HL-60/S4 treated with retinoic acid at 250 ng/mL for 4 days and 3 days (cell line): ENCODE measurements around the gene CD83.

Source experiments
- in situ Hi-C: fragments of 300-500 bp; cut with MboI; formaldehyde crosslinking; loops from 2 replicates; pipeline ENCODE4 v1.7.0; 2022; ENCODE audit warnings: low sequenced_read_pairs

The CD83 gene

GRCh38 chr6:14121936-14122344 is 4.4 kb downstream of the CD83 start:
- in situ Hi-C loops, result no loop called here

- in situ Hi-C loops, result no loop called here
These were observed 6.0 kb downstream of the CD83 start for GRCh38 chr6:14123386-14124111.

- in situ Hi-C loops, result no loop called here
These were observed 7.8 kb downstream of the CD83 start for GRCh38 chr6:14125346-14125745.

- in situ Hi-C loops, result no loop called here
These were observed 8.6 kb downstream of the CD83 start for GRCh38 chr6:14126191-14126590.

- in situ Hi-C loops, result no loop called here
These were observed 10.0 kb downstream of the CD83 start for GRCh38 chr6:14127611-14128010.

- in situ Hi-C loops, result no loop called here
These were observed 10.4 kb downstream of the CD83 start for GRCh38 chr6:14128012-14128411.

- in situ Hi-C loops, result no loop called here
These were observed 11.2 kb downstream of the CD83 start for GRCh38 chr6:14128746-14129145.

- in situ Hi-C loops, result no loop called here
These were observed 12.0 kb downstream of the CD83 start for GRCh38 chr6:14129575-14129974.

GRCh38 chr6:14130435-14131075 is 13.0 kb downstream of the CD83 start:
- in situ Hi-C loops, result no loop called here

- in situ Hi-C loops, result no loop called here
These were observed 14.0 kb downstream of the CD83 start for GRCh38 chr6:14131579-14131978.

- in situ Hi-C loops, result no loop called here
These were observed 14.8 kb downstream of the CD83 start for GRCh38 chr6:14132244-14132920.

GRCh38 chr6:14132921-14133275 is 15.3 kb downstream of the CD83 start:
- in situ Hi-C loops, result no loop called here

GRCh38 chr6:14134211-14134910 is 16.8 kb downstream of the CD83 start:
- in situ Hi-C loops, result no loop called here

- in situ Hi-C loops, result no loop called here
These were observed 18.4 kb downstream of the CD83 start for GRCh38 chr6:14135893-14136539.

- in situ Hi-C loops, result no loop called here
These were observed 21.2 kb downstream of the CD83 start for GRCh38 chr6:14138701-14139215.

GRCh38 chr6:14141351-14142062 is 23.9 kb downstream of the CD83 start:
- in situ Hi-C loops, result loop anchor here (10.0 kb wide), 1 partner anchor 237 kb away; no protein-coding TSS in a partner anchor

- in situ Hi-C loops, result loop anchor here (10.0 kb wide), 1 partner anchor 237 kb away; no protein-coding TSS in a partner anchor
These were observed 24.5 kb downstream of the CD83 start for GRCh38 chr6:14142063-14142450.

GRCh38 chr6:14142511-14143223 is 25.1 kb downstream of the CD83 start:
- in situ Hi-C loops, result loop anchor here (10.0 kb wide), 1 partner anchor 238 kb away; no protein-coding TSS in a partner anchor

- in situ Hi-C loops, result loop anchor here (10.0 kb wide), 1 partner anchor 239 kb away; no protein-coding TSS in a partner anchor
These were observed 25.7 kb downstream of the CD83 start for GRCh38 chr6:14143305-14143704.
